Astrocyte of the spinal cord (primary cell): ENCODE results near the gene MYH7.

ENCODE experiments used
- DNase-seq: peaks from one replicate; pipeline ENCODE4 v3.0.0; 2011; ENCODE audit warnings: low read depth, low spot score
- H3K4me3 ChIP-seq: 2 replicates; pipeline ENCODE4 v1.5.1; 2011; ENCODE audit warnings: low read depth, mild to moderate bottlenecking, low read length, moderate library complexity
- CTCF ChIP-seq: IDR thresholded peaks from 2 replicates; pipeline ENCODE4 v1.5.1; 2012; ENCODE audit warnings: low read depth, mild to moderate bottlenecking, low read length, inconsistent platforms
- in situ Hi-C: cut with HindIII; loops from 2 replicates; pipeline ENCODE4 v1.10.0; 2017; ENCODE audit warnings: low sequenced_read_pairs

The MYH7 gene

GRCh38 chr14:23407516-23408306 lies 27.7 kb downstream of the MYH7 start, which contains the start of gene MYH6:
MYH6 (minus strand) TSS chr14:23408273; CDS start chr14:23407223, 1,050 bp downstream.
- H3K4me3 ChIP-seq: no peak within 1 kb of the TSS
- in situ Hi-C loops: no loop called here
- TF ChIP-seq CTCF: no peak
- DNase-seq: no peak

GRCh38 chr14:23406725-23407355 lies 28.6 kb downstream of the MYH7 start:
- in situ Hi-C loops: no loop called here
- TF ChIP-seq CTCF: no peak
- no peak overlapping the region for H3K4me3 ChIP-seq
- DNase-seq: no peak

DNA sequence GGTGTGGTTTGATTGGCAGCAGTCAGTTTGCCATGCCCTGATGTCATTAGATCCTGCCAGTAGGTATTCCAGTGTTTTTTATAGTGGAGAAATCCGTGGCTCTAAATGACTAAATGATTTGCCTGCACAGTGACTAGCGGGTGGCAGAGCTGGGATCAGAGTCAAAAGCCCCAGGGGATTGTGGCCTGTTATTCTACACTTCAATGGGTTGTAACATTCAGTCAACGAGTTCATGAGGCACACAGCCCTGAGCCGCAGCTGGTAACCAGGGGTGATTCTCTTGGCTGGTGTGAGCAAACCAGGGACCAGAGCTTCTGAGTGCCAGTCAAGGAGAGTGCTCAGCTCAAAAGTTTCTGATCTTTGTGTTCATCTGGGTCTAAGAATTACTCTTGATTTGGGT lies 29.2 kb downstream of the MYH7 start:
- DNase-seq: no peak
- TF ChIP-seq CTCF: no peak
- no peak overlapping the region for H3K4me3 ChIP-seq
- in situ Hi-C loops: no loop called here

DNA sequence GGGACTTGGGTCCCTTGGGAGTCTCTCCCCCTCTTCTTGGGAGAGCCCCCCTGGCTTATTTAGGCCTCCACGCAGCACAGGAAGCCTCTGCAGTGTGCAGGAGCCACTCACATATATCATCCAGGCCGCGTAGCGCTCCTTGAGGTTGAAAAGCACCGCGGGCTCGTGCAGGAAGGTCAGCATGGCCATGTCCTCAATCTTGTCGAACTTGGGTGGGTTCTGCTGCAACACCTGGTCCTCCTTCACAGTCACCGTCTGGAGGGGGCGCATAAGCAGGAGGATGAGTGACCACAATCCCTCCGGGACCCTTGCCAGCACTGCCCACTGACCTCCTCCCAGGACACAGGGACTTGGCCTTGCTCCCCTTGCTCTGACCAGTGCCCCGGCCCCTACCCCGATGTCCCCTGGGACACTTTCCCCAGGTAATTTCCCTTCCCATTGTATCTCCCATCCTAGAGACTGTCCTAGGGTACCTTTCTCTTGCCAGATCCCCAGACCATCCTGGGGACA lies 29.9 kb downstream of the MYH7 start:
- in situ Hi-C loops: no loop called here
- no peak for DNase-seq
- no peak for TF ChIP-seq CTCF
- H3K4me3 ChIP-seq: no peak overlapping the region

- in situ Hi-C loops: no loop called here
- no peak for TF ChIP-seq CTCF
- no peak for DNase-seq
- H3K4me3 ChIP-seq: no peak overlapping the region
These were observed 30.4 kb downstream of the MYH7 start for GRCh38 chr14:23405096-23405495.

DNA sequence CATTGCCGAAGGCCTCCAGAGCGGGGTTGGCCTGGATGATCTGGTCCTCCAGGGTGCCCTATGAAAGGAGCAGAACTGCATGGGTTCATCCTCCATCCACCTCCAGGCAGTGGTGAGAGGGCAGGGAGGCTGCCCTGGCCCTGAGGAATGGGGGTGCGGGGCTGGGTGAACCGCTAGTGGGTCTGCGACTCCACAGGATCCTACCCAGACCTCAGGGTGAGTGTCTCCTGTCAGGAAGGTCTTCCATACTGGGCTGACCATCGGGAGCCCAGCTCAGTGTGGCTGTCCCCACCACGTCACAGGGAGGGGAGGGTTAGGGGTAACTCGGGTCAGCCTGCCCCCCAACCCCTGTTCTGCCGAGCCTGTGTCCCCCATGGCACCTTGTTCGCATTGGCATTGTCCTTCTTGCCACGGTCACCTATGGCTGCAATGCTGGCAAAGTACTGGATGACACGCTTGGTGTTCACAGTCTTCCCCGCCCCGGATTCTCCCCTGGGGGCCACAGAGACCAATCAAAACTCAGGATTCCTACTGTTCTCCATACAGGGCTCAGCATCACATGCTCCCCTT lies 31.0 kb downstream of the MYH7 start:
- DNase-seq: no peak
- in situ Hi-C loops: no loop called here
- no peak for TF ChIP-seq CTCF
- H3K4me3 ChIP-seq: no peak overlapping the region
